Hepatocyte (in vitro differentiated cells): ENCODE measurements around the gene PFN4.

Source experiments
- CTCF ChIP-seq: fragments of 200-600 bp; sonication (generic); IDR thresholded peaks from 2 replicates; pipeline ENCODE4 v1.5.1; 2016; ENCODE audit warnings: antibody characterized with exemption, mild to moderate bottlenecking; ENCODE audit not compliant: poor library complexity
- EZH2 ChIP-seq: fragments of 200-600 bp; sonication (generic); IDR thresholded peaks from 2 replicates; pipeline ENCODE4 v1.6.1; 2016; ENCODE audit warnings: antibody characterized with exemption, mild to moderate bottlenecking, borderline replicate concordance

- TF ChIP-seq CTCF (no peak), EZH2 (no peak)
These were observed 2.1 kb downstream of the PFN4 start for GRCh38 chr2:24121066-24121465.
